GM12891 (cell line): ENCODE results near the gene BAHCC1.

Source experiments
- PAX5 ChIP-seq: IDR thresholded peaks from 2 replicates; pipeline ENCODE4 v1.6.1; 2011; ENCODE audit warnings: low read length, moderate library complexity, mild to moderate bottlenecking; ENCODE audit not compliant: insufficient read depth, severe bottlenecking
- POLR2A ChIP-seq: IDR thresholded peaks from 2 replicates; pipeline ENCODE4 v1.6.1; 2011; ENCODE audit warnings: low read depth, low read length, control low read depth
- POLR2AphosphoS5 ChIP-seq: IDR thresholded peaks from 2 replicates; pipeline ENCODE4 v1.6.1; 2011; ENCODE audit warnings: low read depth, low read length, control low read depth
- POU2F2 ChIP-seq: IDR thresholded peaks from 2 replicates; pipeline ENCODE4 v1.6.1; 2011; ENCODE audit warnings: low read depth, mild to moderate bottlenecking, control low read depth, low read length, moderate library complexity
- SPI1 ChIP-seq: IDR thresholded peaks from 2 replicates; pipeline ENCODE4 v1.6.1; 2011; ENCODE audit warnings: low read depth, low read length, control low read depth
- TAF1 ChIP-seq: IDR thresholded peaks from 2 replicates; pipeline ENCODE4 v1.6.1; 2011; ENCODE audit warnings: low read depth, low read length, control low read depth

GRCh38 chr17:81365601-81366585 is 29.4 kb upstream of the BAHCC1 start:
- TF ChIP-seq POLR2A (no peak), TAF1 (no peak), POLR2AphosphoS5 (no peak), SPI1 (no peak), PAX5 (no peak), POU2F2 (no peak)
